ENCODE measurements around the gene HS3ST3B1.

HS3ST3B1 gene

DNA sequence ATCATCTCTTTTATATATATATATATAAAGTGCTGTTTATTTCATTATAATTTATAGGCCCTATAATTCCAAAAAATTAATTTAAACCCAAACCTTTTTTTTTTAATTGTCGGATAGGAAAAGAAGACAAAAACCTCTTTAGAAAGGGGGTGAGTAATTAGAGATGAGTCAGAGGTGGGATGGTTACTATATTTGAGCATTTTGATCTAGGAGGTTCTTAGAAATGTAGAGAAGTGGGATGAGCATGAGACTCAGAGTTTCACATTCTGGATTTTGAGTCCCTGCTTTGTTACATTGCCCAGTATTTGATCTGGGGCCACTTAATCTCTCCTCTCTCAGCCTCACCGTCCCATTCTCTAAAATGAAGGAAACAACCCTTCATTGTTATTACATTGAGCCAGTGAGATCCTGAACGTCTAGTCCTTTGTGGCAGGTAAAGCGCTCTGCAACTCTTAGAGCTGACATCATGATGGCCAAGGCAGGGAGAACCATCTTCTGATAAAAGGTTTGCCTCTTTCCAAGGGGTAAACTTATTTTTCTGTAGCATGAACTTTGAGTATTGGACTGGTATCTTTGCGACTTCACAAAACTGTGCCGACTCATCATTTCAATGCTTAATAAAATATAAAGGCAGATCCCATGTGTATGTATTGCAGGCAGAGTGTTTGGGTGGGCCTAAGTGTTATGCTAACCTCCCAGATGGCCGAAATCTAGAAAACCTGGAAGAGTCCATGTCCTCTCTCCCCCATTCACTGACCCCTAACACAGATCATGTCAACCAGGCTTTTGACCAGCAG is 21.3 kb downstream of the HS3ST3B1 start:
- no peak for DNase-seq

DNA sequence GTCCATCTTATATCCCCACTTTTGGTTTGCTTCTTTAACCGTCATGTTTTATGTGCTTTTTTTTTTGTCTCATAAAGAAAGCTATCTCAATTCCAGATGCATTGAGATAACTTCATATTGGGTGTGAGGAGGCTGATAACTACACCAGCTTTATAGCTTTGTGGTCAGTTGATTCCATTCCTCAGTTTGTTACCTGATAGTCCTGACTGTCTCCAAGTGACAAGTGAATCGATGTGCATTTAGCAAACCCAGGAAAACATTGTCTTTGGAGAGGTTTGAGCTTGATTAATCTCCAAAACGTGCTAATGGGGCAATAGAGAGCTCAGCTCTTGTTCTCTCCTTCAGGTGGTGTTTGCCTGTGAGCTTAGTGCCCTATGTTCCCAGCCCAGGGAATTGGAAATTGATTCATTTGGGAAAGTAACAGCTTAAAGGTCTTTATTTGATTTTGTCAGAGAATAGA is 22.7 kb downstream of the HS3ST3B1 start:
- no peak for DNase-seq

DNA sequence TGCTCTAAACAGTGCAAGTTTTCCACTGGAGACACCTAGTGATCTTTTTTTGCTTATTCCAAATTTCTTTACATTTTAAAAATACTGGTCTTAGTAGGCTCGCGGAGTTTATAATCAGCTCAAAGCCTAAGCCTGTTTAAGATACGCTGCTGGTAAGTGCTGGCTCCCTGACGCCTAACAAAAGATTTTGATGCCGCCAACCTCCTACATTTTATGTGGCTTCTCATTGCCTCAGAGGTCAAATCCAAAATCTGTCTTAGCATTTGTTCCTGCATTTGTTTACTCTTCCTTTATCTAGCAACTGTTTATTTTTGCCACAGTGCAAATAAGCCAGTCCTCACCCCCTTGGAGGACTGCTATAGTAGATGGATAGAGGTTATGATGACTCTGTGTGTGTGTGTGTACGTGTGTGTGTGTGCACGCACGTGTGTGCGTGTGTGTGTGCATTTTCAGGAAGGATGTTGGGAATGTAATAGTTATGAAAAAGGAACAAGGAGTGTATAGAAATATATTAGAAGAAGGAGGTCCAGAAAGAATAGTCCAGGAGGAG is 24.8 kb downstream of the HS3ST3B1 start:
- DNase-seq = no peak

DNA sequence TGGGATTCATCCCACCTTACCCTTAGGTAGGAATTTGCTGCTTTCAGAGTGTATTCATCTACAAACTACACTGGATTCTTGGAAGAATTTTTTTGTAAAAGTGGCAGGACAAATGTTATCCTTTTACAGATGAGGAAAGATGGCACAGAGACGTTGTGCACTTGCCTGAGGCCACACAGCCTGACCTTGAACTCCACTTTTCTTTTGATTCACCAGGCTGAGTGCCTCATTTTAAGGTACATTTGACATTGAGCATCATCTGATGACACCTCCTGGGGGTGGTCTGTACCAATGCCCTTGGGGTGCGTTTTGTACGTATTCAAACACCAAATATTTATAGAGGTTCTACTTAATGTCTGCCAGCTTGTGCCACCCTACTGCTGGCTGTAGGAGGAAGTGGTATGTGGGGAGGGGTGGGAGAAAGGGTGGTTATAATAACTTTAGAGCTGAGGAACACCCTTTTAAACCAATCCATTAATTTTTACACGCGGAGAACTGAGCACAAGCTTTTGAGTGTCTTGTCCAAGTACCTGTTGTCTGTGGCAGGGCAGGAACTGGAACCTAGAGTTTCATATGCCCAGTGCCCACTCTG is 29.1 kb downstream of the HS3ST3B1 start:
- DNase-seq = no peak

DNA sequence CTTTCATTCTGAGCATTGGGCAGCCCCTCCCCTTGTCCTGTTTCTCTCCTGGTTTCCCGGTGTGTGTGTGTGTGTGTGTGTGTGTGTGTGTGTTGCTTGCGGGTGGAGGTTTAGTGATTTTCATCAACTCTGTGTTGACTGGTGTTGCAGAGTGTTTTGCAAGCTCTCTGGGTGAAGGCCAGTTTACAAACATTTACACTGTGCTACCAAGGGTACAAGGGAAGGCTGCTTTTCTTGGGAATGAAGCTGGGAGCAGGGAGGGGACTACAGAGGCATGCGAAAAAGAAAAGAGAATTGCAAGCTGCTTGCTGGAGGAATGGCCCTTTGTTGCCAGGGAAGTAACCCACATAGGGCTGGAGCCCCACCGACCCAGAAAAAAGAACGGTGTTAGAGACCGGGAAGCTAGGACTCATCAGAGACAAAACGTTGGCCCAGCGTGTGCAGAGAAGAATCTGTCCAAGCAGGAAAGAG is 29.6 kb downstream of the HS3ST3B1 start:
- DNase-seq = no peak

DNA sequence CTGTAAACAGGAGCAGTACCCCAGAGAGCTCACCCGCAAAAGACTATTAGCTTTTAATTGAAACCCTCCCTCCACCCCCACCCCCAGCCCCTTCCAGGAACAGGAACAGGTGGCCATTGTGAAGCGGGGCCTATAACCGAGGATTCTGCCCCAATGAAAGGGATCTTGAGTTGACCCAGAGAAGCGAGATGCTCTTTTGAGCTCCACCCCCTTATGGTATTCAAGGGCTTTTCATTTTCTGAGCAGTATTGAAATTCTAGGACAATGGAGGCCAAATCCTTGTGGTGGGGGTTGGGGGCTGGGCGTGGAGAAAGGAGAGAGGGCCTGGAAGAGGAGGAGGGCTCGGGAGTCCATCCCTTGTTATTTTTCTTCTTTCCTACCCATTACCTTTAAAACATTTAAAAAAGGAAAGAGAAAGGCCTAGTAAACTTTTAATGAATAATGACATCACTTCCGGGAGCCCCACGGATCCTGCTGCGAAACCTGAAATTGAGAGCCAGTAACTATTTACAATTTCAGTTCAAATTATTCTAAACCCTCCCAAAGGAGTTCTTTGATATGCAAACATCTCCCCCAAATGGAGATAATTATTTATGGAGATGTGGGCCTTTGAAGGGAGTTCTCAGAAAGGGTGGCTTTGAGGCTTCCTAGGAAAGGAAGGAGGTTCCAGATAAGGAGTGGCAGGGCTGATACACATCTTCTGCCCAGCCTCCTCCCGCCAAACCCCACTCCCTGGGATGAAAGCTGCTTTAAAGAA is 30.5 kb downstream of the HS3ST3B1 start:
- DNase-seq = no peak

DNA sequence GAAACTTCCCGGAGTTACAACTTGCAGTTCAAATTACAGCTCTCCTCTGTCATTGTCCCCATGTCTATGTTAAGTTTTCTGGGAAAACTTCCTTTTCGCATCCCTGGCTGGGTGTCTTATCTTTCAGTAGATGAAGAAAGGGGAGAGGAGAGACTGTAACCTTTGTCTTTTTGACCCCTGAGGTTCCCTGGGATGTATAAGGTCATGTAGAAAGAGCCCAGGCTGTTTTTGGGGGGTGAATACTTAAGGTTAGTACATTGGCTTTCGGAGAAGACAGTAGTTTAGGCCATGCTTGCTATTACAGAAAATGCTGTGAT is 31.1 kb downstream of the HS3ST3B1 start:
- DNase-seq = no peak

DNA sequence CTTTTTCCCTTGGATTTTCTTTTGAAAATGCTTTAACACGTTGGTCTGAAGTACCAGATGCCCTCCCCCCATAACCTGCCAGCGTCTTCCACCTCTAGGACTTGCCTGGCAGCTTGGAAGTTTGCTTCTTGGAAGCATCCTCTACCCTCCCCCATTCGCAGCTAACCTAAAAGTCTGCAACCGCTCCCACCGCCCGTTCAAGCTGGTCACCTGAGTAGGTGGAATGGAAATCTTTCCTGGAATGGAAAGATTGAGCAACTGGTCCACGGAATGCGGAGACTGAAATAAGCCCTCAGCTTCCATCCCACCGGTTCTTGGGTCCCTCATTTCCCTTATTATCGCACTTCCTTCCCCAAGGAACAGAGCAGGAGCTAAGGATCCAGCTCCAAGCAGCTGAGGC is 31.4 kb downstream of the HS3ST3B1 start:
- DNase-seq = no peak

DNA sequence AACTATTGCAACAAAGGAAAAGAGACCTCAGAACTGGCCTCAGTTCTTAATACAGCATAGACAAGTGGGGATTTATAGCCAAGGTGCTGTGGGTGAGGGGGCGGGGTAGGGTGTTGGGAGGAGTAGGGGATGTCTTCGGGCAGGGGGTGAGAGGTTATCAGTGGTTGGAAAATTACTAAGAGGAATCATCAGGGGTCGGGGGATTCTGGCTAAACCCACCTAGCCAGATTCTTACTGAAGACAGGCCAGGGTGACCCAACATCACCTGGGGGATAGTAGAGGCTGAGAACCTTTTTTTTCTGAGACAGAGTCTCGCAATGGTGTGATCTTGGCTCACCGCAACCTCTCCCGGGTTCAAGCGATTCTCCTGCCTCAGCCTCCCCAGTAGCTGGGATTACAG is 32.6 kb downstream of the HS3ST3B1 start:
- DNase-seq = no peak

DNA sequence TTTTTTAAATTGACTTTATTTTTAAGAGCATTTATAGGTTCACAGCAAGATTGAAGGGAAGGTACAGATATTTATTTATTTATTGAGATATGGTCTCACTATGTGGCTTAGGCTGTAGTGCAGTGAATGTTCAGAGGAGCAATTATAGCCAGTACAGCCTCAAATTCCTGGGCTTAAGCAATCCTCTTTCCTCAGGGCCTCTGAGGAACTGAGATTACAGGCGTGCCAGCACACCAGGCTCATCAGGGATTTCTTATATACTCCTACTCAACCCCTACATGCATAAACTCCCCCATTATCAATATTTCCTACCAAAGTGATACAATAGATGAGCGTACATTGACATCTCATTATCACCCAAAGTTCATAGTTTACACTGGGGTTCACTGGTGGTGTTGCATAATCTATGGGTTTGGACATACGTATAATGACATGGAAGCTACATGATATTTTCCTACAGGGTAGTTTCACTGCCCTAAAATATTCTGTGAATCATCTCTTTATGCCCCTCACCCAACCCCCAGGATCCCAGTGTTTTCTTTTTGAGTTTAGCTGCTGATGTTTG is 33.5 kb downstream of the HS3ST3B1 start:
- no peak for DNase-seq

DNA sequence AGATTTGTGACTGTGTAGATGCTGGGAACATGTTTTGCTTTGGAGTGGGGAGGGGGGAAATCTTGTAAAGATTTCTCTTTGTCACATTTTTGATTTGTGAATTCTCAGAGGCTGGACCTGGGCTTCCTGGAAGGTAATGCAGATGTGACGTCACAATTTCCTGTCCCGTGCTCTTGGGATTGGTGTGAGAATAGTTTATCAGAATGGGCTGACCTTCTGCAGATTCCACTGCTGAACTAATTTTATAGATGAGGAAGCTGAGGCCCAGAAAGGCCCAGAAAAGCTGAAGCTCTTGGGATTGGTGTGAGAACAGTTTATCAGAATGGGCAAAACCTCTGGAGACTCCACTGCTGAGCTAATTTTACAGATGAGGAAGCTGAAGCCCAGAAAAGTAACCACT is 34.0 kb downstream of the HS3ST3B1 start:
- DNase-seq = no peak

DNA sequence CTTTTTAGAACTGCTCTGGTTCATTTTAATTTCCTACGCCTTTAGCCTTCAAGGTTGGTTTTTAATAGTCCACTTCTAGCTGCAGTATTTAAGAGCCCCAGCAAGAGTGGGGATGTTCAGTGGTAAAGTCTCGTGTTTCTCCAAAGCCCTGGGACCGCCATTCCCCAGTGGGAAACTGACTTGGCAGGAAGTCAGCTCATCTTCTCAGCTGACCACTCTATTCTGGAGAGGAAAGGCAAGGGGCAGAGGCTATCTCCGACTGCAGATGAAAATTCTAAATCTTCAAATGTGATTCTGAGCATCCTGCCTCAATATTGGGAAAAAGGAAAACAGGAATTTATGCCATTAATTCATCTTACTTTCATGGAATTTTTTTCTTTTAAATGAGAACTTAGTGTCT is 35.5 kb downstream of the HS3ST3B1 start:
- DNase-seq = no peak

DNA sequence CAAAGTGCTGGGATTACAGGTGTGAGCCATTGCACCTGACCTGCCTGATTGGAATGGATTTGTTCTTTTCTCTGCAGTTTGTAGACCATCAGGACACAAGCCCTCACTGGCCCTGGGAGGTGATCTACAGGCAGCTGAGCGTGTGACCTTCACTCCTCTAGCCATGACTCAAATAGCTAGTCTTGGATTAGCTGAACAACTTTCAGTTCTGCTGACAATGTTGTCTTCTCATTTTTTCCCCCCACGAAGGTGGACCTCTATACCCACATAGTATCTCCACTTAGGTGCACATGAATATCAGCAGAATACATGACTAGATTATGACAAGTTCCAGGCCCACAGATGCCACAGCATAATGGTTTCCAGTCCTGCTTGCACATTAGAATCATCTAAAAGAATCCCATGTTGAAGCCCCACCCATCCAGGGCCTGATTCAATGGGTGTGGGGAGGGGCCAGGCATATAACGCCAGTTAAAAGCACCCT is 36.8 kb downstream of the HS3ST3B1 start:
- DNase-seq = no peak

DNA sequence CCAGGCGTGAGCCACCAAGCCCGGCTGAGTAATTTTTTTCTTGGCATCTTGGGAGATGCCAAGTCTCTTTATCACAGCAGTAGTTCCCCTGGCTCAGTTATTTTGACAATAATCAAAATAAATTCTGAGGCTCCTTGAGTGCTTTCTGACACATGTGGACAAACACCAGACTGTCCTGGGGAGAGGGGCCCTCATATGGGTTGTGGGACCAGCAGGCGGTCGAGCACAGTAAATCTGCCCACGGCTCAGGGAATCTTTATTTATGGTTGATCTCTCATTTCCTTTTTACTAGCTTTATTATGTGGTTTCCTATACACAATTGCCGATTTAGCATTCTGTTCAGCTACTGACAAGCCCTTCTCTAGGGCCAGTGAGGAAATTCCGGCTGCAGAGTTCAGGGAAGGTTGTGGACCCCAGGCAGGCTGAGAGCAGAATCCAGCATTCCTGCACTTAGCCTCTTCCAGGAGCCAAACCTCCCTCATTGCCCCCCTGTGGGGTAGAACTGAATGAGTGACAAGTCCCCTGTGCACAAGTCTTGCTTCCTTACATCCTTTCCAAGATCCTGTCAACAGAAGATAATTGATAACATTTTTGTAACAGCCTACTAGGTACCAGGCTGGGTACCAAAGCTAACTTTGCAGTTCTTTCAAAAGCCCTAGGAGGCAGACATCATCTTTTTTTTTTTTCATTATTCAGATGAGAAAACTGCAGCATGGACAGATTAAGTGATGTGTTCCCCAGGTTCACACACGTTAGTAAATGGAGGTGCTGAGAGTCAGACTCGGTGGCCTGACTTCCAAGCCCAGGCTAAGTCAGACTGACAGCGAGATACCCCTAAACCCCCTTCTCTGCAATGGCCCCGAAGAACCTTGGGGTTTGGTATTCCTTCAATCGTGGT is 40.2 kb downstream of the HS3ST3B1 start:
- DNase-seq = no peak

DNA sequence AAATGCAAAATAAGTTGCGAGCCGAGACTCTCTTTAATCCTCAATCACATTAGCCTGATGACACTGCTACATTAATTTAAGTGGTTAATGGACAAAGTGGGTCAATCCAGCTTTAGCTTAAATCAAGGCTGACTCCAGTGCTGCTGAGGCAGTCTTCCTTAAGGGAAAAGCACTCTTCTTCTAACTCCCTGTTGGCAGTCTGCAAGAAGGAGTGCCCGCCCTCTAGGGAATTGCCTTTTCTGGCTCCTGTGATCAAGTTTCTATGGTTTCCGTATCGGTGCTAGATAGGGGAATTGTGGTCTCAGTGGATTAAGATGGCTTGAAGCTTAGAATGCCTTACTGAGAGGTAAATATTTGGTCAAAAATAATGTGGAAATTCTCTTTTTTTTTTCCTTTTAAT is 41.0 kb downstream of the HS3ST3B1 start:
- no peak for DNase-seq

DNA sequence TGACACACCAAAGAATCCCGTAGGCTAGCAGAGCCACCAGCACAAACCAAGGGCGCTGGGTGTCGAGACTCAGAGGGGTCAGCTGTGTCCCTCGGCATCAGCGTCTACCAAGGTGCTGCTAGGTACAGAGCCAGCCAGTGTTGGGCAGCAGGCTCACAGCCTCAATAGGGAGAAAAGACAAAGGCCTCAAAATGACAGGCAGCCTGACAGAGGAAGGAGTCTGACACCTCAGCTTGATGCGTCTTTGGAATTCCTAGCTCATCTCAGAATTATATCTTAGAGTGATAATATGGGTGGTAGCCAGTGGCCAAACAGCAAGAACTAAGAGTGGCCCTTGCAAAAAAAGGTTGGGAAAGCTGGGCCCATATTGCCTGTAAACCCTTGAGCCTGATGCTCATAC is 45.9 kb downstream of the HS3ST3B1 start:
- no peak for DNase-seq

DNA sequence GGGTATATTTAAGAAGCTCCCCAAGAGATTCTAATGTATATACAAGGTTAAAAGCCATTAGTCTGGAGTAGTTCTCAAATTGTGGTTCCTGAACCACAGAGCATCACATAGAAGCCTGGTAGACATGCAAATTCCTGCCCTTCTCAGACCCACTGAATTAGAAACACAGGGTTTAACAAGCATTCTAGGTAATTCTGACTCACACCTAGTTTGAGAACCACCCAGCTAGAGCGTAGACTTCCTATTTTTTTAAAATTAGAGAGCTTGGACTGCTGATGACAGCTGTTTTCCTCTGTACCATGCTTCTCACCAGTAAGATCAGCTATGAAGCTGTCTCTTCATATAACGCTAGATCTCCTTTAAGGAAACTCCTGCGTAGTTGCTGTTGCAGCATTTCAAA is 50.6 kb downstream of the HS3ST3B1 start:
- DNase-seq = no peak

DNA sequence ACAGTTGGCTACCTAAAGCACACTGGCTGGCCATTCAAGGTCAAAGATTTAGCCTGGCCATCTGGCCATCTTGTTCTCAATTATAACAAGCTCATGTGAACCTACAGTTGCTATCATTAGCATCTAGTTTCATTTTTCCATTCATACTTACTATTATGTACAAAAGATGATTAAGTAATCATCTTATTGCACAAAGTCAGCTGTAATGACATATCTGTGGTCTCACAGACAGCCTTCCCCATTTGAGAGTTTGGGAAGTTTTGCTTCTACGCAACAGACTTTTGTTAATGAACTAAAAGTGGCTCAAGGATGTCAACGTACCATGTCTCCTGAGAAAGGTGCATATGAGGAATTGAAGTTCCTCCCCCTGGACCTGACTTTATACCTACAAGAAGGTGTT is 51.3 kb downstream of the HS3ST3B1 start:
- no peak for DNase-seq

DNA sequence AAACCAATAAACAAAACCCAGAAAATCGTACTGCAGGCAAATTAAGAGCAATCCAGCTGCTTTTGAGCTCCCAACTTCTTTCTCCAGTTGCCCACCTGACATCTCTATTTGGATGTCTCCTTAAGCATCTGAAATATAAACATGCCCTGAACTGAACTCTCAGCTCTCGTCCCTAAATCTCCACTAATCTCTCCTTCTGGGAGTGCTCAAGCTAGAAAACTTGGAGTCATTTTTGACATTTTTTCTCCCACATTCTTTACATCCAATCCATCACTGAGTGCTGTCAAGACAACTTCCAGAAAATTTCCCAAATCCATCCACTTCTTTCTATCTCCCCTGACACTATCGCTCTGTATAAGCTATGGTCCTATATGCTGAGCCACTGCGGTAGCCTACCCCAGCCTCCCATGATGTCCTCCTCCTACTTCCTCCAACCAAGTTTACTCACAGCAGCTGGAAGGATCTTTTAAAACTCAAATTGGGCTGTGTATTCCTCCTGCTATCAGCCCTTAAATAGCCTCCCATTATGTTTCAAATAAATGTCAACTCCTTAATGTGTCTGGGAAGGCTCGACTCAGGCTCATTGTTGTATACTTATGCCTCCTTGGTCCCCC is 53.1 kb downstream of the HS3ST3B1 start:
- DNase-seq = no peak

DNA sequence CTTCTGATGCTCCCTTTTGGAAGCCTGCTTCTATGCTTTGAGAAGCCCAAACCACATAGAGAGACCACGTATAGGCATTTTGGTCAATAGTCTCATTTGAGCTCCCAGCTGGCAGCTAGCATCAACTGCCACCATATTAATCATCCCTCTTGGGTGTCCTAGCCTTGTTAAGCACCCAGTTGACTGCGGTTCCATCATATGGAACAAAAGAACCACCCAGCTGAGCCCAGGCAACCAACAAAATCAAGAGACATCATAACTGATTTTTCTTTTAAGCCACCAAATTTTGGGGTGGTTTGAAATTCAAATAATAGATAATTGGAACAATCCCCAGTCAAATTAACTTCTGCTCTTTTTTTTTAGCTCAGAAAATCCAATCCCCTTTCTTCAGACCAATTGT is 53.9 kb downstream of the HS3ST3B1 start:
- DNase-seq = no peak

DNA sequence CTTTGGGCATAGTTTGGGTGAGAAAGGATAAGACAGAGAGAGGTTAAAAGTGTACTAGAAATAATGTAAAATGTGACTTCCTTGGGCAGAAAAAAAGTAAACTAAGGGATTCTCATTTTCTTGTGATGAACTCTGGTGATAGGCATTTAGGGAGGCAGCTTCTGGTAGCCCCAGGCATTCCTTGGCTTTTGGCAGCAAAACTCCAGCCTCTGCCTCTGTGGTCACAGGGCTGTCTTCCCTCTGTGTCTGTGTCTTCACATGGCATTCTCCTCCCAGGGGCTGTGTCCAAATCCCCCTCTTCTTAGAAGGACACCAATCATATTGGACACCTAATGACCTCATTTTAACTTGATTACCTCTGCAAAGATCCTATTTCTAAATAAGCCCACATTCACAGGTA is 54.7 kb downstream of the HS3ST3B1 start:
- no peak for DNase-seq
